Parathyroid adenoma (tissue), 2 donors: ENCODE results near the gene CHMP6.
"Not testable (repeated sequence)": the region's sequence is repeated elsewhere in the genome, so short reads cannot be mapped to it uniquely, and the experiment has no call there.

ENCODE experiments used
- H2AFZ ChIP-seq: fragments of 300-600 bp; sonication (generic); one replicate; pipeline ENCODE4 v1.7.0; 2017; ENCODE audit warnings: antibody characterized with exemption, mild to moderate bottlenecking
- H3K27ac ChIP-seq: fragments of 300-600 bp; sonication (generic); one replicate; pipeline ENCODE4 v1.7.0; 2017
- H3K27me3 ChIP-seq: fragments of 300-600 bp; sonication (generic); one replicate; pipeline ENCODE4 v1.7.0; 2017; ENCODE audit warnings: low read length; ENCODE audit not compliant: control insufficient read depth, insufficient read depth
- H3K36me3 ChIP-seq: fragments of 300-600 bp; sonication (generic); one replicate; pipeline ENCODE4 v1.7.0; 2017; ENCODE audit warnings: low read length; ENCODE audit not compliant: control insufficient read depth, insufficient read depth
- H3K4me1 ChIP-seq: fragments of 300-600 bp; sonication (generic); one replicate; pipeline ENCODE4 v1.7.0; 2017; ENCODE audit warnings: control low read depth
- H3K4me2 ChIP-seq: fragments of 300-600 bp; sonication (generic); one replicate; pipeline ENCODE4 v1.7.0; 2017; ENCODE audit warnings: low read length
- H3K4me3 ChIP-seq: fragments of 300-600 bp; sonication (generic); one replicate; pipeline ENCODE4 v1.7.0; 2017; ENCODE audit warnings: low read depth, low read length
- H3K79me2 ChIP-seq: fragments of 300-600 bp; sonication (generic); one replicate; pipeline ENCODE4 v1.7.0; 2017; ENCODE audit warnings: control low read depth
- H3K9ac ChIP-seq: fragments of 300-600 bp; sonication (generic); one replicate; pipeline ENCODE4 v1.7.0; 2017; ENCODE audit warnings: mild to moderate bottlenecking
- H3K9me3 ChIP-seq: fragments of 300-600 bp; sonication (generic); one replicate; pipeline ENCODE4 v1.7.0; 2017; ENCODE audit warnings: low read length; ENCODE audit not compliant: control insufficient read depth
- CTCF ChIP-seq: fragments of 300-600 bp; sonication (generic); IDR thresholded peaks from one replicate; pipeline ENCODE4 v1.7.0; 2017; ENCODE audit warnings: antibody characterized with exemption, mild to moderate bottlenecking
- donor health status: primary hyperparathyroidism.

The CHMP6 gene

DNA sequence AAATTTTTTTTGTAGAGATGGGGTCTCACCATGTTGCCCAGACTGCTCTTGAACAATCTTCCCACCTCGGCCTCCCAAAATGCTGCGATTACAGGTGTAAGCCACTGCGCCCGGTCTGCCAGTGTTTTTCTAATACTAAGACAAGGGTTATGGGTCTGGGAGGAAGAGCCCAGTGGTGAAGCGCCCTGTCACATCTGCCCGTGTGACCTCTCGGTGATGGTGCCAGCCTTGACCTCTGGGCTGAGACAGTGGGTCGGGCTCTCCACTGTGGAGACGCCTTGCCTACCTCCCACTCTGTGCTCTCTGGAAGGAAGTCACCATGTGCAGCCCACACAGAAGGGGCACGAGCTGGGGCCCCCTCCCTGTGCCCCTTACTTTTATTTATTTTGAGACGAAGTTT lies 38.2 kb downstream of the CHMP6 start:
- no peaks in the 10 kb centered on the region for H3K9me3 ChIP-seq
- no peak overlapping the region for H3K4me2 ChIP-seq
- peaks cover 2% of the 10 kb centered on the region for H3K4me1 ChIP-seq
- H2AFZ ChIP-seq, result no peak overlapping the region
- H3K9ac ChIP-seq, result no peak overlapping the region
- no peak for TF ChIP-seq CTCF
- no peaks in the 10 kb centered on the region for H3K27me3 ChIP-seq
- H3K36me3 ChIP-seq, result no peaks in the 10 kb centered on the region
- H3K27ac ChIP-seq, result no peak overlapping the region
- no peaks in the 10 kb centered on the region for H3K79me2 ChIP-seq
- H3K4me3 ChIP-seq, result no peak overlapping the region

GRCh38 chr17:81030312-81030711 lies 38.7 kb downstream of the CHMP6 start:
- not testable (repeated sequence) for H3K36me3 ChIP-seq, H3K4me3 ChIP-seq, H3K9ac ChIP-seq, H3K79me2 ChIP-seq, H3K27ac ChIP-seq, H3K27me3 ChIP-seq, H2AFZ ChIP-seq, H3K9me3 ChIP-seq, H3K4me2 ChIP-seq, H3K4me1 ChIP-seq

- H3K4me3 ChIP-seq, result no peak overlapping the region
Observed at GRCh38 chr17:81030741-81031565, 39.3 kb downstream of the CHMP6 start.

GRCh38 chr17:81031566-81032550 lies 40.2 kb downstream of the CHMP6 start:
- Histone ChIP-seq H3K4me3 (no peak overlapping the region), H3K36me3 (no peaks in the 10 kb centered on the region), H3K4me1 (peaks cover 4% of the 10 kb centered on the region), H3K27me3 (no peaks in the 10 kb centered on the region), H3K4me2 (no peak overlapping the region), H2AFZ (no peak overlapping the region), H3K27ac (no peak overlapping the region), H3K9ac (no peak overlapping the region), H3K79me2 (no peaks in the 10 kb centered on the region), H3K9me3 (no peaks in the 10 kb centered on the region)
- TF ChIP-seq CTCF, result no peak

More at GRCh38 chr17:81030741-81031565, 39.3 kb downstream of the CHMP6 start:
- no peak overlapping the region for H3K27ac ChIP-seq
- no peak overlapping the region for H3K9ac ChIP-seq
- H3K9me3 ChIP-seq, result no peaks in the 10 kb centered on the region
- H3K36me3 ChIP-seq, result no peaks in the 10 kb centered on the region
- TF ChIP-seq CTCF, result no peak
- peaks cover 2% of the 10 kb centered on the region for H3K4me1 ChIP-seq
- H2AFZ ChIP-seq, result no peak overlapping the region
- H3K27me3 ChIP-seq, result no peaks in the 10 kb centered on the region
- H3K4me2 ChIP-seq, result no peak overlapping the region
- H3K79me2 ChIP-seq, result no peaks in the 10 kb centered on the region
